NCI-H2107 treated with DMSO at 0.1 percent for 48 hours (cell line): ENCODE measurements around the gene MIER3.

ENCODE experiments used
- DNase-seq: peaks from one replicate; lab custom pipeline; 2025; ENCODE audit not compliant: unreplicated experiment; lab: John Stamatoyannopoulos, UW

MIER3 gene

GRCh38 chr5:56962286-56962685 is 10.4 kb upstream of the MIER3 start:
- DNase-seq, result no peak

DNA sequence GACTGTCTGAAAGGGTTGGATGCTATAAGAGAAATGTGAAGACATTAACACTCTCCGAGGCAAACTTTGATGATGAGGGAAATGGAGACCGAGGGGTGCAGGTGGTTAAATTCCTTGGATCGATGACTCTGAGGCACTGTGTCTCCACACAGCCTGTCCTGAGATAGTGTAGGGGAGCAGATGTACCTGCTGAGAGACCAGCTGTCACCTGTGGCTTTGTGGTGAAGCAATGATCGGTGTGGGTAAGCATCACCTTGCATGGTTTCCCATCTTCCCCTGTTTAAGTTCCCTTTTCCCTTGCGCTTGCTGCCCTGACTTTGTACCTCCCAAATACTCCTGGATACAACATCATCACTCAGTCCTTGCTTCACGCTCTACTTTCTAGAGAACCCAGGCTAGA is 9.8 kb upstream of the MIER3 start:
- peak; percentile 26 for DNase-seq

DNA sequence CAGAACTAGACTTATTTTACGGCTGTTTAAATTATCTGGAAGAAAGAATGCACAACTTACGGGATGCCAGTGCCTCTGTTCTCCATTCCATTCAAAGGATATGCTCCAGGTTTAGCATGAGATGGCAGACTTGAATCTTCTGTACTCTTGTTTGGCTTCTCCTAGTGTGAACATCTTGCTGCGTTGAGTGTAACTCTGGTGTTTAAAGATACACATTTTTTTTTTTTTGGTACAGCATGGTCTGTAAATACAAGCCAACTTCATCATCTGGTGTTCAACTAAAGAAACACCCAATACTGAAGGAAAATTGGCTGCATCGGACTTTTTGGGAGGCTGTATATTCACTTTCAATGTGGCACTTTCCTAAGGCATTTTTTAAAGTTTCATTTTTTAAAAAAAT is 7.4 kb upstream of the MIER3 start:
- no peak for DNase-seq

- no peak for DNase-seq
These were observed 6.7 kb upstream of the MIER3 start for GRCh38 chr5:56958595-56958994.

DNA sequence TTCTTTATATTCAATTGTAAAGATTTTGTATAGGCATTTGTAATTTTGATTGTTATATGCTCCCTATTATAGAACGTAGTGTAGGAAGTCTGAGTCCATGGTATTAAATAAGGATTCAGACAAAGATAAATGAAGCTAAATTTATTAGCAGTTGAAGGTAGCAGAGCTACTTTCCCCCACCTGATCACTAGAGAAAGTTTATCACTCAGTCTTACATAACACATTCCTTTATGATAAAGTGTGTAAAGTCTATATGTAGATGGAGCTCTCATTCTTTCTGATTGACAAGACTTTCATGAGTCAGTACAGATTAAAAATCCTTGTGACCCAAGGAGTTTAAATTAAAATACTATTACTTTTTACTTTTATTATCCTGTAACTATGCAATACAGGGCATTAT is 2.3 kb upstream of the MIER3 start:
- DNase-seq, result no peak

DNA sequence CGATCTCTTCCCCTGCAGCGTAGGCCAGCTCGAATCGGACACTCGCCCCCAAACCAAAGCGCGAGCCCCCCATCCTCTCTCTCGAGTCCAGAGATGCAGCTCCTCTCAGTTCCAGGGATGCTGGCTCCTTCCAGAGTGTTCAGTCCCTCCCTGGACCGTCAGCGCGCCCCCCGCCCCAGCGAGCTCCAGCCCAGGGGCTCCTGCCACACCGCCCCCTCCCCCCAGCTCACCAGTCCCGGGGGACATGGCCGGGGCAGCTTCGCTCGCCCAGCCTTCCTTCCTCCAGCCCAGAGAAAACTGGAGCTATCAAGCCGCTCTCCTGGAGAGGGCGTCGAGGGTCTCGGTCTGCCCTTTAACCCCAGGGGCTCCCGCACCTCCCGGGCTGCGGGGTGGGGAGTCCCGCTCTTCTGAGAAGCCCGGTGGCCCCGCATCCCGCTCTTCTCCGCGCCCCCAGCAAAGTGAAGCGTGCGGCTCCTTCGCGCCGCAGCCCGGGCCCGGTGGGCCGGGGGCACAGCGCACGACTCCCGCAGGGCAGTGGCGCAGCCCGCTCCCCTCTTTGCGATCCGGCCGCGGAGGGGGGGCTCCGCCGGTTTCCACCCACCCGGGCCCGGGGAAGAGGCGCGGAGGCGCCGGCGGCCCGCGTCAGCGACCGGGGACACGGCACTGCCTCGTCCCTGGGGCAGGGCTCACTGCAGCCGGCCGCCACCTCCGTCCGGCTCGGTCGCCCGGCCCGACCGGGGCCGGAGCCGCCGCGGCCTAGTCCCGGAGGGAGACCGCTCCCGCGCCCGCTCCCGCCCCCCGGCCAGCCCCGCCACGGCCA is 587 bp downstream of the MIER3 start:
- no peak for DNase-seq

- no peak for DNase-seq
These were observed 1.2 kb downstream of the MIER3 start for GRCh38 chr5:56950626-56951125.

- no peak for DNase-seq
These were observed 4.9 kb downstream of the MIER3 start for GRCh38 chr5:56947052-56947451.

- no peak for DNase-seq
These were observed 9.9 kb downstream of the MIER3 start for GRCh38 chr5:56941981-56942380.

GRCh38 chr5:56938858-56939257 is 13.1 kb downstream of the MIER3 start:
- DNase-seq, result no peak

DNA sequence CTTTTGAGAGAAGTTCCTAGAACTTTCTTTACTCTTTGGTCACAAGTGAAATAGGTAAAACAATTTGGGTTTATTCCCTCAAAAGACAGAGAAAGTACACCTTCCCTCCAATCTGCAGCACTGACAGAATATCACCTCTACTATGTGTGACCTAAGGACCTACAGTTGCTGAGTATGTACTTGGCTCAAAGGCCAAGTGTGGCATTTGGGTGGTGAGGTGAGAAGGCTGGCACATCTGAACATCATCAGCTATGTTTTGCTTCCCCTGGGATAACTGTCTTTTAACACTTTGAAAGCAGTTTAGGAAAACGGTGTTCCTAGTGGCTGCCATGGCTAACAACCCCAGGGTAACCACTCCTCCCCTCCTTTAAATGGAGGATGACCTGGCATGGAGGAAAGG is 17.6 kb downstream of the MIER3 start:
- no peak for DNase-seq

GRCh38 chr5:56922922-56923321 is 29.0 kb downstream of the MIER3 start:
- no peak for DNase-seq

- no peak for DNase-seq
These were observed 31.8 kb downstream of the MIER3 start for GRCh38 chr5:56919942-56920662.

DNA sequence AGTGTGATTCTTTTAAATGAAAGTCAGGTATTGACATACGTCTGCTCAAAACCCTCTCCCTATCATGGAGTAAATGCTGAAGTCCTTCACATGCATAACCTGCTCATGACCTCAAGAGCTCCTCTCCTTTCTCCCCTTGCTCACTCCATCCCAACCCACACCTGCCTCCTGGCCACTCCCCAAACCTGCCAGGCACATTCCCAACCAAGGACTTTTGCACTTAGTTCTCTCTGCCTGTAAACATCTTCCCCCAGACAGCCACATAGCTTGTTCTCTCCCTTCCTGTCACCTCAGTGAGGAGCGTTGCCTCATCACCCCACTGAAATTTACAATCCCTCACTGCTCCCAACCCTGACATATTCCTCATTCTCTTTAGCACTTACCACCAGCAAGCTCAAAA is 33.9 kb downstream of the MIER3 start:
- DNase-seq, result no peak

GRCh38 chr5:56917534-56917933 is 34.4 kb downstream of the MIER3 start:
- DNase-seq, result no peak

DNA sequence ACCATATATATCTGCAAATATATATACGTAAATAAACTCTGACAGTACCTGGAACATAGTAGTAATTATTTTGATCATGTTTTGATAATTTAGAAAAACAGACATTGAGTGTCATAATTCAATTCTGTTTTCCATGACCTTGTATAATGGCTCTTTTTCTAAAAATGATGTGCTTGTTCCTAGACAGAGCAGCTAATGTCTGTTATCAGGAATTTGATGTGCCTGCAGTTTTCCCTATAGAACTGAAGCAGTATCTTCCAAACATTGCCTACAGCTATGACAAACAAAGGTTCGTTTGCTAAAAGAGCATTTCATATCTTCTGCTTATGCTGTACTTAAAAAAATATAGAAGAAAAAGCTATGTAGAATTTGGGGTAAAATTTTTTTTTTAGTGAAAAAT is 37.2 kb downstream of the MIER3 start:
- DNase-seq, result no peak

DNA sequence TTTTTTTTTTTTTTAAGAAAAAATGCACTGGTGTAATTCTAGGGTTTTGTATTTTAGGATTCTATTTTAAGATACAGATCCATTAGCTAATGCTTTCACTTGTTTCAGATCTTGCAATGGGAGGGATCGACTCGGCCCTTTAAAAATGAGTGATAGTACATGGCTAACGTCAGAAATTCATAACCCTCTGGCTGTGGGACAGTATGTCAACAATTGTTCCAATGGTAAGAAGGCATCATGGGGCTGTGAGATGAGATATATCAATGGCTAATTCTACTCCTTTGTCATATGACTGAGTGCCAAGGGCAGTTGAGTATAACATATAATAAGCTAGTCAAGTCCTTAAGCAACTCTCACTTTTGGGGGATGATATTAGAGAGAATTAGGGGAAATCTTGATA is 38.2 kb downstream of the MIER3 start:
- no peak for DNase-seq

DNA sequence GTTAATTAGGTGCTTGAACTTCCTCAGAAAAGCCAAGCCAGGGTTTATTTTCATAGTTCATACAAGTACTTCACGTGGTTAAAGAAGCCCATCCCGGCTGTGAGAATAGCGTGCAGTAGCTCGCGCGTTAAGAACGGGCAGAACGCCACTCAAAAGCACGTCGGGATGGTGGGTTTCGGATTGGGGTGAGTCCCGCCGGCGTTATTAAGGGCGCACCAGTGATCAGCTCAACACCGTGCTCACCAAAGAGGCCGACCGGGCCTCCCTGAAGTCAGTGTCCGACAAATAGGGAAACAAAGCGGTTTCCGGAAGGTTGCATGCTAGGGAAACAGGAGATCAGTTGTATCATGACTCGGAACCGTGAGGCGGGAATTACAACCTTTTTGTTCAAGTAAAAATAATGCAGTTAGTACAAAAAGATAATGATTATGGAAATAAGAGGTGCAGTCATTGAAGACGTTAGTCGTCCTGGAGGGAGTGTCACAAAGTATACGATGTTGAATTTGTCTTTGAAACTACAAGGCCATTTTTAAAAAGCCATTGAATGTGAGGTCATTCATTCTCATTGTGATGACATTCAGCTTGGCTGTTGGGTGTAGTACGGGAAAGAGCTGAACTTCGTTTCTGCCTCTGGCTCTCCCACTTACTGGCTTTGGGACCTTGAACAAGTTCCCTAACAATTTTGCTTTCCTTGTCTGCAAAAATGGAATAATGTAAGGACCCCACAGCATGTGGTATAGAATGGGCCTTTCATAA is 41.5 kb downstream of the MIER3 start:
- no peak for DNase-seq

GRCh38 chr5:56909294-56910209 is 42.4 kb downstream of the MIER3 start, which contains the start of gene SETD9:
Gene SETD9, plus strand, starts transcription at chr5:56909596. Its CDS starts 50 bp downstream, at chr5:56909646.
- DNase-seq, result peak; percentile 62

- no peak for DNase-seq
These were observed 43.0 kb downstream of the MIER3 start for GRCh38 chr5:56908942-56909293.
